Gastrocnemius medialis (tissue), 4 donors: ENCODE data around the gene EFNA5. TPM values are rescaled to one million over a fixed set of nuclear protein-coding genes. Genes with fewer than 3 reads are reported as not detected.
"Not testable (repeated sequence)": the region's sequence is repeated elsewhere in the genome, so short reads cannot be mapped to it uniquely, and the experiment has no call there.

Source experiments
- ATAC-seq, 2 donors: fragments of 150-250 bp; one replicate each; pipeline ENCODE4 v1.9.1; 2016
- DNase-seq, 2 donors: peaks; one replicate each; pipeline ENCODE4 v3.0.0-alpha.2; 2019
- H3K27ac ChIP-seq, 4 donors: fragments of 200-600 bp; sonication (generic); 1 replicate in 1 of 4; 2 replicates in 3 of 4; pipeline ENCODE4 v1.5.1; 2016 to 2018; ENCODE audit warnings: mild to moderate bottlenecking in 2 of 4, moderate library complexity in 1 of 4
- H3K27me3 ChIP-seq, 3 donors: fragments of 200-600 bp; sonication (generic) in 2 of 3; 1 replicate in 1 of 3; 2 replicates in 2 of 3; pipeline versions ENCODE4 v1.5.1 to v1.6.0; 2016 to 2019; ENCODE audit warnings: mild to moderate bottlenecking in 1 of 3, moderate library complexity in 1 of 3
- H3K36me3 ChIP-seq, 2 donors: fragments of 200-600 bp; sonication (generic) in 1 of 2; one replicate each; pipeline ENCODE4 v1.5.1; 2017 to 2018
- H3K4me1 ChIP-seq, 2 donors: fragments of 200-600 bp; sonication (generic) in 1 of 2; one replicate each; pipeline ENCODE4 v1.5.1; 2016 to 2017; ENCODE audit warnings: mild to moderate bottlenecking in 2 of 2
- H3K4me3 ChIP-seq, 4 donors: fragments of 200-600 bp; sonication (generic) in 3 of 4; 1 replicate in 1 of 4; 2 replicates in 3 of 4; pipeline ENCODE4 v1.5.1; 2016 to 2019; ENCODE audit warnings: mild to moderate bottlenecking in 2 of 4
- H3K9me3 ChIP-seq, 3 donors: fragments of 200-600 bp; sonication (generic) in 2 of 3; 1 replicate in 1 of 3; 2 replicates in 2 of 3; pipeline ENCODE4 v1.5.1; 2016 to 2019
- CTCF ChIP-seq, 5 experiments: fragments of 450-650 bp in 3 of 5; fragments of 200-600 bp in 2 of 5; sonication (generic) in 2 of 5; IDR thresholded peaks in 4 of 5; conservative IDR thresholded peaks in 1 of 5; 1 replicate in 4 of 5; 2 replicates in 1 of 5; pipeline ENCODE4 v1.5.1; 2016 to 2019; ENCODE audit warnings: antibody characterized with exemption in 5 of 5, mild to moderate bottlenecking in 3 of 5, moderate library complexity in 3 of 5
- POLR2A ChIP-seq, 2 donors: fragments of 450-650 bp; IDR thresholded peaks; one replicate each; pipeline ENCODE4 v1.6.1; 2017; ENCODE audit warnings: antibody characterized with exemption in 2 of 2, mild to moderate bottlenecking in 2 of 2, moderate library complexity in 2 of 2
- in situ Hi-C, 4 donors: fragments of 200-750 bp; cut with MboI; loops; one replicate each; pipeline versions ENCODE4 v1.15.0 to v1.8.0; 2017; ENCODE audit warnings: low sequenced_read_pairs in 4 of 4
- intact Hi-C: fragments of 100-400 bp; cut with DNase I; formaldehyde crosslinking; loops from one replicate; pipeline ENCODE4 v1.15.1; 2023; ENCODE audit warnings: low total_unique reads
- total RNA-seq, 4 donors: library from RNA; depleted of rRNA; stranded (reverse); fragments of >200 nt; gene quantifications; one replicate each; pipeline versions ENCODE4 v1.1.0 to v1.2.3, GENCODE V29; 2016

Gene EFNA5
- total RNA-seq, 4 donors from 2014 or later: 0.15 to 0.62 (median 0.20) TPM; not detected in 1

GRCh38 chr5:107456281-107456715 is 214.4 kb downstream of the EFNA5 start:
- Histone ChIP-seq H3K27me3 (no peaks in the 10 kb centered on the region), H3K9me3 (no peaks in the 10 kb centered on the region), H3K27ac (no peak overlapping the region), H3K4me3 (no peak overlapping the region), H3K36me3 (no peaks in the 10 kb centered on the region), H3K4me1 (no peaks in the 10 kb centered on the region)
- intact Hi-C loops (no loop called here), in situ Hi-C loops (no loop called here)
- DNase-seq (no peak), ATAC-seq (no peak)
- TF ChIP-seq CTCF (IDR thresholded peaks at IDR 0.05 in 4 of 5, conservative IDR thresholded peaks at IDR 0.05 in 1 of 5) (no peak), POLR2A (IDR thresholded peaks at IDR 0.05) (no peak)

- no peak for DNase-seq
- TF ChIP-seq POLR2A (IDR thresholded peaks at IDR 0.05): no peak
- no peak for TF ChIP-seq CTCF (IDR thresholded peaks at IDR 0.05 in 4 of 5, conservative IDR thresholded peaks at IDR 0.05 in 1 of 5)
- Histone ChIP-seq H3K27ac (no peak overlapping the region), H3K4me1 (no peaks in the 10 kb centered on the region), H3K9me3 (no peaks in the 10 kb centered on the region), H3K27me3 (no peaks in the 10 kb centered on the region), H3K36me3 (no peaks in the 10 kb centered on the region), H3K4me3 (no peak overlapping the region)
- in situ Hi-C loops (no loop called here), intact Hi-C loops (no loop called here)
- no peak for ATAC-seq
These were observed 215.6 kb downstream of the EFNA5 start for GRCh38 chr5:107455111-107455544.

GRCh38 chr5:107451827-107452226 is 218.9 kb downstream of the EFNA5 start:
- intact Hi-C loops, H3K9me3 ChIP-seq, H3K27ac ChIP-seq, H3K4me1 ChIP-seq, DNase-seq, H3K36me3 ChIP-seq, H3K4me3 ChIP-seq, H3K27me3 ChIP-seq, in situ Hi-C loops, ATAC-seq: not testable (repeated sequence)

GRCh38 chr5:107451028-107451427 is 219.7 kb downstream of the EFNA5 start:
- in situ Hi-C loops: no loop called here
- Histone ChIP-seq H3K4me3 (no peak overlapping the region), H3K27me3 (no peaks in the 10 kb centered on the region), H3K9me3 (no peaks in the 10 kb centered on the region), H3K4me1 (no peaks in the 10 kb centered on the region), H3K27ac (no peak overlapping the region), H3K36me3 (no peaks in the 10 kb centered on the region)
- intact Hi-C loops: no loop called here
- TF ChIP-seq POLR2A (IDR thresholded peaks at IDR 0.05) (no peak), CTCF (IDR thresholded peaks at IDR 0.05 in 4 of 5, conservative IDR thresholded peaks at IDR 0.05 in 1 of 5) (no peak)
- ATAC-seq: no peak
- DNase-seq: no peak

GRCh38 chr5:107450531-107450930 is 220.2 kb downstream of the EFNA5 start:
- H3K27me3 ChIP-seq: no peaks in the 10 kb centered on the region
- H3K4me1 ChIP-seq: no peaks in the 10 kb centered on the region
- in situ Hi-C loops (no loop called here), intact Hi-C loops (no loop called here)
- no peak overlapping the region for H3K27ac ChIP-seq
- no peaks in the 10 kb centered on the region for H3K36me3 ChIP-seq
- TF ChIP-seq POLR2A (IDR thresholded peaks at IDR 0.05) (no peak), CTCF (IDR thresholded peaks at IDR 0.05 in 4 of 5, conservative IDR thresholded peaks at IDR 0.05 in 1 of 5) (no peak)
- no peak overlapping the region for H3K4me3 ChIP-seq
- H3K9me3 ChIP-seq: no peaks in the 10 kb centered on the region
- ATAC-seq: no peak
- DNase-seq: no peak
